Upper lobe of left lung (tissue), 6 donors: ENCODE data around the gene MYF6. TPM values are rescaled to one million over a fixed set of nuclear protein-coding genes. Genes with fewer than 3 reads are reported as not detected.

ENCODE experiments used
- ATAC-seq, 2 donors: fragments of 200-7000 bp; cut with Tn5 transposase; one replicate each; pipeline ENCODE4 v1.9.1; 2022; ENCODE audit warnings: mild to moderate bottlenecking in 2 of 2, moderate library complexity in 2 of 2; ENCODE audit not compliant: low FRiP score in 2 of 2
- DNase-seq, 2 donors: peaks; one replicate each; pipeline ENCODE4 v3.0.0-alpha.2; 2019 to 2020
- H3K27ac ChIP-seq, 4 donors: fragments of 200-600 bp; sonication (generic); one replicate each; pipeline ENCODE4 v1.5.1; 2016 to 2019
- H3K27me3 ChIP-seq, 4 donors: fragments of 200-600 bp; sonication (generic); one replicate each; pipeline ENCODE4 v1.5.1; 2017 to 2019
- H3K36me3 ChIP-seq, 4 donors: fragments of 200-600 bp; sonication (generic); one replicate each; pipeline ENCODE4 v1.5.1; 2016 to 2019
- H3K4me1 ChIP-seq, 4 donors: fragments of 200-600 bp; sonication (generic); one replicate each; pipeline ENCODE4 v1.5.1; 2018 to 2019
- H3K4me3 ChIP-seq, 4 donors: fragments of 200-600 bp; sonication (generic); one replicate each; pipeline ENCODE4 v1.5.1; 2017 to 2019; ENCODE audit warnings: mild to moderate bottlenecking in 2 of 4, moderate library complexity in 1 of 4
- H3K9me3 ChIP-seq, 4 donors: fragments of 200-600 bp; sonication (generic); one replicate each; pipeline ENCODE4 v1.5.1; 2018 to 2019
- CTCF ChIP-seq, 6 experiments: fragments of 450-650 bp in 4 of 6; fragments of 200-600 bp in 2 of 6; sonication (generic) in 2 of 6; IDR thresholded peaks; one replicate each; pipeline ENCODE4 v1.5.1; 2016 to 2019; ENCODE audit warnings: antibody characterized with exemption in 6 of 6
- EP300 ChIP-seq, 4 donors: sonication (generic); formaldehyde crosslinking; IDR thresholded peaks; one replicate each; pipeline ENCODE4 v1.5.1; 2017; ENCODE audit warnings: antibody characterized with exemption in 4 of 4, control low read depth in 2 of 4
- POLR2A ChIP-seq, 4 donors: fragments of 450-650 bp; IDR thresholded peaks; one replicate each; pipeline ENCODE4 v1.5.1; 2016 to 2017; ENCODE audit warnings: antibody characterized with exemption in 4 of 4, mild to moderate bottlenecking in 2 of 4
- POLR2AphosphoS5 ChIP-seq, 2 donors: sonication (generic); formaldehyde crosslinking; IDR thresholded peaks; one replicate each; pipeline ENCODE4 v1.5.1; 2017; ENCODE audit warnings: antibody characterized with exemption in 2 of 2
- WGBS, 2 donors: methylation state at CpG; one replicate each; pipeline ENCODE4 v1.1.5; 2017 to 2018; 5-methylcytosine and 5-hydroxymethylcytosine counted together
- total RNA-seq, 6 donors: library from RNA; depleted of rRNA in 4 of 6; stranded (reverse); fragments of >200 nt in 4 of 6; gene quantifications; one replicate each; pipeline versions ENCODE4 v1.1.0 to v1.2.1, GENCODE V29; 2016 to 2021
- donor health status: DM: no; HTN: no; CAD: no; lungs with moderate emphysema.
- donor health status: DM: no; HTN: yes; CAD: no; lungs with severe emphysema.

The MYF6 gene
- total RNA-seq, 6 donors from 2014 or later = not detected

GRCh38 chr12:80676856-80677255, 30.6 kb upstream of the MYF6 start:
- no peaks in the 10 kb centered on the region for H3K27me3 ChIP-seq
- H3K36me3 ChIP-seq = no peaks in the 10 kb centered on the region
- H3K9me3 ChIP-seq = no peaks in the 10 kb centered on the region
- TF ChIP-seq POLR2AphosphoS5 (IDR thresholded peaks at IDR 0.05) (no peak), CTCF (IDR thresholded peaks at IDR 0.05) (no peak), EP300 (IDR thresholded peaks at IDR 0.05) (no peak), POLR2A (IDR thresholded peaks at IDR 0.05) (no peak)
- no peak overlapping the region for H3K27ac ChIP-seq
- H3K4me1 ChIP-seq = no peaks in the 10 kb centered on the region
- WGBS, 2 donors = 79 to 81% methylated on average over 1 of the region's 1 CpG
- ATAC-seq (no peak), DNase-seq (no peak)
- no peak overlapping the region for H3K4me3 ChIP-seq

GRCh38 chr12:80677994-80678393, 29.4 kb upstream of the MYF6 start:
- H3K9me3 ChIP-seq = no peaks in the 10 kb centered on the region
- ATAC-seq (no peak), DNase-seq (no peak)
- H3K36me3 ChIP-seq = no peaks in the 10 kb centered on the region
- no peaks in the 10 kb centered on the region for H3K4me1 ChIP-seq
- no peak for TF ChIP-seq POLR2A (IDR thresholded peaks at IDR 0.05)
- TF ChIP-seq POLR2AphosphoS5 (IDR thresholded peaks at IDR 0.05) = no peak
- TF ChIP-seq EP300 (IDR thresholded peaks at IDR 0.05) = no peak
- no peak for TF ChIP-seq CTCF (IDR thresholded peaks at IDR 0.05)
- H3K27ac ChIP-seq = no peak overlapping the region
- H3K4me3 ChIP-seq = no peak overlapping the region
- WGBS, 2 donors = 92 to 94% methylated on average over 1 of the region's 1 CpG
- no peaks in the 10 kb centered on the region for H3K27me3 ChIP-seq

GRCh38 chr12:80679346-80680131, 27.9 kb upstream of the MYF6 start:
- no peak overlapping the region for H3K27ac ChIP-seq
- no peak overlapping the region for H3K4me3 ChIP-seq
- no peaks in the 10 kb centered on the region for H3K9me3 ChIP-seq
- ATAC-seq = no peak
- no peaks in the 10 kb centered on the region for H3K27me3 ChIP-seq
- no peaks in the 10 kb centered on the region for H3K4me1 ChIP-seq
- 83 to 95% methylated on average over 3 of the region's 3 CpGs for WGBS, 2 donors
- no peak for TF ChIP-seq EP300 (IDR thresholded peaks at IDR 0.05)
- no peak for TF ChIP-seq CTCF (IDR thresholded peaks at IDR 0.05)
- no peak for TF ChIP-seq POLR2AphosphoS5 (IDR thresholded peaks at IDR 0.05)
- TF ChIP-seq POLR2A (IDR thresholded peaks at IDR 0.05) = no peak
- H3K36me3 ChIP-seq = no peaks in the 10 kb centered on the region
- no peak for DNase-seq

- TF ChIP-seq POLR2A (IDR thresholded peaks at IDR 0.05) (no peak), EP300 (IDR thresholded peaks at IDR 0.05) (no peak), CTCF (IDR thresholded peaks at IDR 0.05) (no peak), POLR2AphosphoS5 (IDR thresholded peaks at IDR 0.05) (no peak)
- no peaks in the 10 kb centered on the region for H3K9me3 ChIP-seq
- DNase-seq (no peak), ATAC-seq (no peak)
- H3K27me3 ChIP-seq = no peaks in the 10 kb centered on the region
- H3K36me3 ChIP-seq = no peaks in the 10 kb centered on the region
- no peak overlapping the region for H3K27ac ChIP-seq
- WGBS, 2 donors = 74 to 83% methylated on average over 2 of the region's 2 CpGs
- no peak overlapping the region for H3K4me3 ChIP-seq
- H3K4me1 ChIP-seq = no peaks in the 10 kb centered on the region
These were observed 26.1 kb upstream of the MYF6 start for GRCh38 chr12:80681287-80681686.

- TF ChIP-seq POLR2AphosphoS5 (IDR thresholded peaks at IDR 0.05) (no peak), CTCF (IDR thresholded peaks at IDR 0.05) (no peak), EP300 (IDR thresholded peaks at IDR 0.05) (no peak), POLR2A (IDR thresholded peaks at IDR 0.05) (no peak)
- Histone ChIP-seq H3K9me3 (no peaks in the 10 kb centered on the region), H3K36me3 (no peaks in the 10 kb centered on the region), H3K27me3 (no peaks in the 10 kb centered on the region), H3K4me1 (no peaks in the 10 kb centered on the region), H3K27ac (no peak overlapping the region), H3K4me3 (no peak overlapping the region)
- no peak for ATAC-seq
- 85 to 91% methylated on average over 3 of the region's 3 CpGs for WGBS, 2 donors
- DNase-seq = no peak
These were observed 25.6 kb upstream of the MYF6 start for GRCh38 chr12:80681786-80682185.
